Stimulated activated CD8-positive, alpha-beta memory T cell treated with anti-CD3 and anti-CD28 coated beads, Interleukin-15, amount 100 ng/mL, for 4 hours (primary cell): Measurements from ENCODE around the gene SFMBT2.
A peak's percentile ranks its signal among the peaks of the same experiment; 100 is the strongest.
"Not testable (repeated sequence)": the region's sequence is repeated elsewhere in the genome, so short reads cannot be mapped to it uniquely, and the experiment has no call there.

Source experiments
- DNase-seq, 2 donors: peaks; one replicate each; pipeline ENCODE4 v3.0.0-alpha.2; 2020; ENCODE audit warnings: low read depth in 2 of 2

Gene SFMBT2

DNA sequence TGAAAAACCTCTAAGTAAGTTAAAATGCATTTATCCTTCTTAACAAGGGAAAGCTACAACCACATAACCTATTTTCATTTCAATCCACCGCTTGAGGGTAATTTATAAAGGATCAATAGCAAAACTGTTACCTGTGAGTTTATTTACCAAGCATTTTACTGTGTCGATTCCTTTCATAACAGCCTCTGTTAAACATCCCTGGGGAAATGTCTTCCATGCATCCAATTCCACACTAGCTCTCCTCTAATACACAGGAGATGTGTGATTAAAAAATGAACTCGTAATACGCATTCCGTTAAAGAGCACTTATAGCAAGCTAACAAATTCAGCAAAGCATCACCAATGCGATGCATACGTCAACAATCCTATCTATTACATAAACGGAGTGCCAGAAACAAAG lies 185.7 kb downstream of the SFMBT2 start:
- DNase-seq, result no peak

DNA sequence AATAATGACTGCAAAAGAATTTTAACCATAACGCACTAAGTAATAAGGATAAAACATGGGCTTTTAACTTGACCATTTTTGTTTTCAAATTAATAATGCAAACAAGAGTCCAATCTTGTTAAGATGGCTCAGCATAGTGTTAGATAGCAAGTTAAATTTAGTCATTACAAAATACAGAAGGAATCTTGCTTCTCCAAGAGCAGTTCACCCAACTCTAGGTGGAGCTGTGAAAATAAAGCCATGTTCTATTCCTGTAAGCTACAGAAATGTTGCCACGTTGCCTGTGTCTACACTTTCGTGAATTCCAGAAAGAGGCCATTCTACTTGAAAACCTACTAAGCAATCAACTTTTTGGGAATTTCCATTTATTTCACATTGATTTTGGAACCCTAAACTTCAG lies 191.9 kb downstream of the SFMBT2 start:
- DNase-seq, result no peak

DNA sequence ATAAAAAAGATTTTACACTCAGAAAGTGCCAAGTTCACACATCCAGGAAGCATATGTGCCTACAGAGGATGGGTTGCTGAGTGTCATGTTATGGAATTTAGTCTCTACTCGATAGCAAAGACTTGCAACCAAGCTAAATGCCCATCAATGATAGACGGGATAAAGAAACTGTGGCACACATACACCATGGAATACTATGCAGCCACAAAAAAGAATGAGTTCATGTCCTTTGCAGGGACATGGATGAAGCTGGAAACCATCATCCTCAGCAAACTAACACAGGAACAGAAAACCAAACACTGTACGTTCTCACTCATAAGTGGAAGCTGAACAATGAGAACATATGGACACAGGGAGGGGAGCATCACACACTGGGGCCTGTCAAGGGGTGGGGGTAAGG lies 198.1 kb downstream of the SFMBT2 start:
- not testable (repeated sequence) for DNase-seq

DNA sequence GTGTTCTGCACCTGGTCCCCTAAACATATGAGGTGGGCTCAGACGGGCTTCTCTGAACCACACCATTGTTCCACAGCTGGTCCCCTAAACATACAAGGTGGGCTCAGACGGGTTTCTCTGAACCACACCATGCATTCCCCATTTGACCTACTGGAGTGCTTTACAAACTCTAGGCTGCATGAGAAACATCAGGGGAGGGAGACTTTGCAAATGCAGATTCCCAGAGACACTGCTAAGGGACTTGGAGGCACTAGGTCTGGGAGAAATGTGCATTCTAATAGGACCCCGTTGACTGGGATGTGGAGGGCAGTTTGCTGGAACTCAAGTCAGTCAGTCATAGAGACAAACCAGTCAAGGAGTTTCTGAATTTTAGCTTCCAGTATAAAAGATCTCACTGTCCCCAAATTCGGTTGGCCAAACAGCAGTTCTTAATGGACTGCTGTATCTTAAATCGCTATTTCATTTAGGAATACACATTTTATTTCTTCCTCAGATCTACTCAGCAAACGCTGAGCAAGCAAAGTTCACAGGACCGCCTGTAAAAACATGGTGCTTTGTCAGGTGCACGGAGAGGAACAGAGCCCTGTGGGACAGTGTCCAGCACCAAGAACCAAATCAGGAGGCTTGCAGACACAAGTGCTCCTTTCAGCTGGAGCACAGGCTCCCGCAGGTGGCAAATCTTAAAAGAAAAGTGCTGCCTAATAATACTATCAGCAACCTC lies 198.8 kb downstream of the SFMBT2 start:
- no peak for DNase-seq

DNA sequence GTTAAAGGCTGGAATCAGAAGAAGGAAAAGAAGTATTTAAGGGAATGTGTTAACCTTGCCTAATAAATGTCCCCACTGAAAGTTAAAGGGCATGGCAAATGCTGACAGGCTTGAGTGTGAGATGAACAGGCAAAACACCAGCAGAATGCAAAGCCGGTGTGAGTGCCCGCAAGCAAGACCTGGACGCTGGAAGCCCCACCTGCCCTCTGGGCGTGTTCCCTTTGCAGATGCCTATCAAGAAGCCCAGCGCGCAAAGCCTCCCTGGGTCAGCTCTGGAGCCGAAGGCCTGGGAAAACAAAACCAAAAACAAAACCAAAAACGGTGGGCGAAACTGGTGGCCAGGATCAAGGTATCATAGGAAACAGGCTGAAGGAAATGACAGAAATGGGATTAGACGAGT lies 200.3 kb downstream of the SFMBT2 start:
- no peak for DNase-seq

DNA sequence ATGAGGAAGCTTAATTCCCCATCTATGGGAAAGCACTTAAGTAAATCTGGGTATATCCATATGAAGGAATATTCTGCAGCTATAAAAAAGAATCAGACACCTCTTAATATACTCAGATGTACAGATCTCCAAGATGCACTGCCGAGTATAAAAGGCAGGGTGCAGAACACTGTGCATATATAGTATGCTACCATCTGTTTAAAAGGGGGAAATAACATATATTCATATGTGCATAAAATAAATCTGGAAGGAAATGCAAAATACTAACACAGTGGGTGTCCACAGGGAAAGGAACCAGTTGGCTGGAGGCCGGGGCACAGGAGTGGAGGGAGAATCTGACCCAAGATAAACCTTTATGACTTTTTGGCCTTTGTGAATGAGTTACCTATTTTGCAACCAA lies 201.4 kb downstream of the SFMBT2 start:
- DNase-seq, result no peak

DNA sequence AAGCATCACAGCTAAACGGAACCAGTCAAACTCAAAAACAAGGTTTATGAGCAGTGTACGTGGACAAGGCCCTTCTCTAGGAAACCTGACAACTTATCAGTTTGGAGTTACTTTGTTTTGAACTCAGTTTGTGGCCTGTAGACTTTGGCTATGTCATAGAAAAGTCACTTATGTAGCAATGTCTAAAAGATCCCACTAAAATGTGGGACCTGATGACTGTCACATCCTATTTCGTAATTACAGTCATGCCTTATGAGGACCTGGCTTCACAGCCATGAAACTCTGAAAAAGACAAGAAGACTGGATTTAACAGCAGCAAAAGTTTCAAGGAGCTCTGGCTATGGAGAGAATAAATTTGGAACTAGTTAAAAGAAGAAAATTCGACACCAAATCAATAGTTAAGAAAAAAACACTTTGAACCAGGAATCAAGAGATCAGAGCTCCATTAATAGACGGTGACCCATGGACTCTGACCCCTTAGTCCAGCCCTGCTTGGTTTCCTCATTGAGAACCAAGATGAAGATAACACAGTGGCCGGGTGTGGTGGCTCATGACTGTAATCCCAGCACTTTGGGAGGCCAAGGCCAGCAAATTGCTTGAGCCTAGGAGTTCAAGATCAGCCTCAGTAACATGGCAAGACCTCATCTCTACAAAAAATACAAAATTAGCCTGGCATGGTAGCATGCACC lies 204.3 kb downstream of the SFMBT2 start:
- DNase-seq, result no peak

DNA sequence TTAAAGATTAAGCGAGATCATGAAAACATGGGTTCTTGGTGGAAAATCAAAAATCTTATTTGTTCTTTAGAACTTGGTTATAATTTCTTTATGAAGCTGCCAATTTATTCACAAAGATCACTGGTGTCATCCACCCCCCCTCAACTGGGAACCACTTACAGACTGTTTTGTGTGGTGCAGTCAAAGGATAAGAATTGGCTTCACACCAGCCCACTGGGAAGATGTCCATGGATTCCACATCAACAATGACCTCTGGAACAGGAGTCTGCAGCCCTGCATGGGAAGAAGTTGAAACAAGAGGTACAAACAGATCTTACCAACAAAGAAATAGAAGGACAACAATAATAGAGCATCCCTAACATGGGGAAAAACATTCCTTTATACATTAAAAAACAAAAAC lies 205.2 kb downstream of the SFMBT2 start:
- no peak for DNase-seq

DNA sequence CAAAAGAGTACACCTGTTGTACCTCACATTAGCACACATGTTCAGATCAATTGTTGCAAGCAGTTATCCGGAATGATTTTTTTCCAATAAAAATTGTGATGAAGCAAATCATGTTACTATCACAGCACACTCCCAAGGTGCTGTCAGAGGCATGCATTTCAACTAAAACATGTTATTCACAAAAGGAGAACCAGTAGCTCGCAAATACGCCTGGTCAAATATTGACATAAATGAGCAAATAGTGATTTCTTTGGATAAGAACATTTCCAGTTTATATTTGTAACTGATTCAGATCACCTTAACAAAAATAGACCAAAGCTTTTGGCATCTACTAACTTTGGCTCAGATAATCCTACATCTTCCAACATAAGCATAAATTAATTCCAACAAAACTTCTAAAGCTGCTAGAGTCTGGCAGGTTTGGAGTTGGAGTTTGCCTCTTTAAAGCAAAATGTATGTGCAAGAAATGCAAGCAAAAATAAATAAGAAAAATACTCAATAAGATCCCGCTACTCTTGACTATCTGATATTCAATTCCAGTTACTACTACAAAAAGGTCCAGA lies 208.0 kb downstream of the SFMBT2 start:
- no peak for DNase-seq

DNA sequence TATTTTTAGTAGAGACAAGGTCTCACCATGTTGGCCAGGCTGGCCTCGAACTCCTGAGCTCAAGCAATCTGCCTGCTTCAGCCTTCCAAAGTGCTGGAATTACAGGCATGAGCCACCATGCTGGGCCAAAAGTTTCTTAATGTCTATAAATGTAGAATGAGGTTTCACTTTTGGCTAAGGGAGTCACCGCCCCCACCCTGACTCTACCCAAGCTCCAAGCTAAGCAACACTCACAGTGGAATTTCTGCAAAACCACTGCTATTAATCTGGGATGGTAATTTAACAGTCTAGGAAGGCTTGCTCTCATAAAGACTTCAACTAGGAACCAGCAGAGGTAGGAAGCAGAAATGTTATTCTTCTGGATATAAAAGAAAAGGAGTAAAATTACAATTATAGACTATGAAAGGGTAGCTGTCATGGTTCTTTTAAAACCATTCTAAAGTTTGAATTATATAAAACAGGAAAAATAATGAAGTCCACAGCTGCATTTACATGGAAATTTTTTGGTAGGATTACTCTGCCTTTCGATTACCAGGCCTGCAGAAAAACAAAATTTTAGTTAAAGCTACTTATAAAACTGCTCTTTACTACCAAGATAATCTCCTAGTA lies 211.6 kb downstream of the SFMBT2 start:
- DNase-seq, result no peak

DNA sequence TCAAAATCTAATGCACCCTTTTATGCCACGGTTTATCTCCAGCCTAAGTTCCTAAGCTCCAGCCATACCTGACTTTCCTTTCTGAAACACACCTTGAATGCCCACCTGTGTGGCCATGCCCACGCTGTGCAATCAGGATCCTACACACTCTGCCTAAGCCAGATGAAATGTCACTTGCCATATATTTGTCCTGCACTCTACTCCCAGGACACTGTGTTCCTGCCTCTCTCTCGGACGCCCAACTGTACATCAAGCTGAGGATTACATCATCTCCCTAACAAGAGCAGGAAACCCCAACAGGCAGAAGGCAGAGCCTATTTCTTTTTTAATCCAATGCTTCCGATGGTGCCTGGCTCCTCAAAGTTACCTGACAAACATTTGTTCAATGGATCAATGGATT lies 214.6 kb downstream of the SFMBT2 start:
- DNase-seq, result no peak

DNA sequence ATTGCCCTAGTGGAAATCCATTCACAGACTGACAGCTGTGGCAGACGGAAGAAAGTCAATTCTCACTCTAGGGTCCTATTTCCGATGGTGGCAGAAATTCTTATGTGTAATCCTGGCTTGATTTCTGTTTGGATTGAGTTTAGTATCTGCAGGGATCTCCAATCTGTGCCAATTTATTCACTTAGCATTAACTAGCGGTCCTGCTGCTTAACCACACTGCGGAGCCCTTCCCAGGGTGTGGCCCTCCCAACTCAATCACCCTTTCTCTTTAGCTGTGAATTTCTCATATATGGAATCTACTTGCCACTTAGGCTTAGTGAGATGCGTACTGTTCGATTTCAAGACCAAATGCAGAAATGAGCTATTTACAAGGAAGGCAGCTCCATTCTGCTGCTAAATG lies 215.7 kb downstream of the SFMBT2 start:
- DNase-seq, result no peak

DNA sequence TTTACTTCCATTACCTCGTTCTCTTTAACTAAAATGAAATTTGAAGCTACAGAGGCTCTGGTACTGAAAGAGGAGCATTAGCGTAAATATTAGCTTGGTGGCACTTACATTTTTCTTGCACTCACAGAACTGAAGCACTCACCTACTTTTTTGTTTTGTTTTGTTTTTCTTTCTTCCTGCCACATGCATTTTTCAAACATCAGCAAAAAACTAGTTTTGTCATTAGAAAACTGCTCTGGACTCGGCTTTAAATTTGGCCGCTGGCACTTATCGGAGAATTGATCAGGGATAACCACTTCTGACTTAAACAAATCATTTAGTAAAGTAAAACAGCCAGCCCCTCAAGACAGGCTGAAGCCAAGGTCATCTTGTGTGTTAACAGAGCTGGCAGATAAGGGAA lies 216.3 kb downstream of the SFMBT2 start:
- DNase-seq, result no peak

DNA sequence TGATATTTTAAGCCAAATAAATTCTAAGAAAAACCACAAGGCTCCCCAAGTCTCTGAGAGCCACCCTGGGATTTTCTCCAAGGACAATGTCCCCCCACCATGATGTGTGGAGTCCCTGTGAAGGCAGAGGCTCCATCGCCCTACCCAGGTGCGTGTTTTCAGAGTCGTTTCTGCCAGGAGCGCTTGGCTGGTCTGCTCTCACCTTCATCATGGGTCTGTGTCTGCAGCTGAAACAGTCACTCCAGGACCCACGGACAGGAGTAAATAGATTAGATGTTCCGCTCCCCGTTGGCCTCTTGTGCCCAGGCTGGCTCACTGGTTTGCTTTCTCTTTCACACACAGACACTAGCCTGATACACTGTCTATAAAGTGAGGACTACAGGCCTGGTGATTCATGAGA lies 217.5 kb downstream of the SFMBT2 start:
- DNase-seq, result no peak

DNA sequence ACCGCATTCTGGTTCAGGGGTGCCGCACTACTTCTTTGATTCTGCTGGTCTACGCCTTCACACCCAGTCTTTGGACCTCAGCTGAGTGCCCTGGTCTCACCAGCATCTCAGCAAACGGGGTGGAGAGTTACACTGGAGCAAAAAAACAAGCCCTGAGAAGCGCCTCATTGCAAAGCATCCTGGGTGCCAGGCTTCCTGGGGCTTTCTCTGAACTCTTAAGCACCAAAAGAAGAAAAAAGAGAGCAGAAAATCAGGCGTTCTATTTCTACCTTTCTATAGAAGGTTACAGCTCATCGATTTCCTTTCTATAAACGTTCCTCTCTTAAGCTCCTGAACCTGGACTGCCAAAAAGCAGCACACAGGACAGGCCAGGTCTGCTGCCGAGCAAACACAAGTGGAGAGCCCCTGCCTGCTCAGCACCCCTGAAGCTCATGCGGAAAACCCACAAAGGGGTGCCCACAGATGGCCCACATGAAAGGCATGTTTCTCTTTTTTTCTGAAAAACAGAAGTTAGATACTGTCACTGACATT lies 217.9 kb downstream of the SFMBT2 start:
- DNase-seq, result peak in 1 of 2 donors; percentile 42

DNA sequence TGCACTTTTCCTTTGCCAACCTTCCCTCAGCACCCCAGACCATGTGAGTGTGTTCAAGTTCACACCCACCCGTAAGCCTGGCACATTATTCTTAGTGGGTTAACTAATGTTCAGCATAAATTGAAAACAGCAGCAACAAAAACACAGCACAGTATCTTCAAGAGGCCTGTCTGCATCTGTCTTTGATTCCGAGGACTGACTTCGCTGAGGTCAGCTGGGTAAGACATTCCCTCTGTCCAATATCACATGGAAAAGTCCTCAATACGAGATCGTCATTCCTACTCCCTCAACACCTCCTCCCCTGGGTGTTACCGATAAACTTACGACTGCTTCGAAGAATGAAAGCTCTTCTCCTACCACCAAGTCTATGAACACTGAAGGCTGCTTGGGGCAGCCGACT lies 218.8 kb downstream of the SFMBT2 start:
- no peak for DNase-seq

DNA sequence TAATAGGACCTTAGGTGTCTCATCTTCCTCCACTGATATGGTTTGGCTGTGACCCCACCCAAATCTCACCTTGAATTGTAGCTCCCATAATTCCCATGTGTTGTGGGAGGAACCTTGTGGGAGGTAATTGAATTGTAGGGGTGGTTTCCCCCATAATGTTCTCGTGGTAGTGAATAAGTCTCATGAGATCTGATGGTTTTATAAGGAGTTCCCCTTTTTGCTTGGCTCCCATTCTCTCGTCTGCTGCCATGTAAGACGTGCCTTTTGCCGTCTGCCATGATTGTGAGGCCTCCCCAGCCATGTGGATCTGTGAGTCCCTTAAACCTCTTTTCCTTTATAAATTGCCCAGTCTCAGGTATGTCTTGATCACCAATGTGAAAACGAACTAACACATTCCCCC lies 220.1 kb downstream of the SFMBT2 start:
- not testable (repeated sequence) for DNase-seq

DNA sequence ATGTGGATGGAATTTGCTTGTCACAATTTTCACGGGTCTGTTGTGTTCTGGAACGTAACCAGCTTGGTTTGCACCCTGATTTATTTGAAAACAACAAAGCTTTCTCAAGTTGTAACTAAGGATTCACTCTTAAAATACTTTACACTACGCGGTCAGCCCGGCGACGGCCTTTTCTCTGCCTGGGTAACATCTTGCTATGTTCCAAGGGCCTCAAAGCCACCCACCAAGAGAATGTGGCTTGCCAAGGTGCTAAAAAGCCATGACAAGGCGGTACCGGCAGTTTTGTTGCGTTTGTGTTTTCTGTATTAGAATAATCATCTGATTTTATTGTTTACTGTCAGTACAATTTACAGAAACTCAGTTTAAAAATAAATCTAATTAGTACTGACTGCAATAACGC lies 220.9 kb downstream of the SFMBT2 start:
- DNase-seq, result no peak

DNA sequence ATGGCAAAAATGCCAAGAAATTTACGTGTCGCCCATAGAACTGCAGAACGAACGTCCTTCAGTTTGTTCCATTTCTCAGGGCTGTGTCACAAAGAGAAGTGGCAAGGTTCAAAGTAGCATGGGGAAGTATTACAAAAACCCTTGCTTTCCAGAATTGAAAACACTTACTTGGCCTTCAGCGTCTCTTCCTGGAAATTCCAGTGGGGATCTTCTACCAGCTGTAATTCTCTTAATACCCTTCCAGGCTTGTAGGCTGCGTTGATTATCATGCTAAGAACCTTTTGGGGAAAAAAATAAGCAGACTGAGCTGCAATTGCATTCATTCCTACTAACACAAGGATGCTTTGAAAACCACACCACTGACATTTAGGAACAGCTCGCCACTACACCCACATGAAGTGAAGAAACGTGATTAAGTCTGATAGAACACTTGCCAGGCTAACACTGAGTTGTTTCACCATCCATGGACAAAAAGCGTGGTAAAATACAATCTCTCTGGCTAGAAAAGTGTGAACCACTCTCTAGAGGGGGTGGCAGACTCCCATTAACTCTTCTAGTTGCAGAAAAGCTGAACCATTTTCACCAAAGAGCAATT lies 222.3 kb downstream of the SFMBT2 start:
- no peak for DNase-seq

DNA sequence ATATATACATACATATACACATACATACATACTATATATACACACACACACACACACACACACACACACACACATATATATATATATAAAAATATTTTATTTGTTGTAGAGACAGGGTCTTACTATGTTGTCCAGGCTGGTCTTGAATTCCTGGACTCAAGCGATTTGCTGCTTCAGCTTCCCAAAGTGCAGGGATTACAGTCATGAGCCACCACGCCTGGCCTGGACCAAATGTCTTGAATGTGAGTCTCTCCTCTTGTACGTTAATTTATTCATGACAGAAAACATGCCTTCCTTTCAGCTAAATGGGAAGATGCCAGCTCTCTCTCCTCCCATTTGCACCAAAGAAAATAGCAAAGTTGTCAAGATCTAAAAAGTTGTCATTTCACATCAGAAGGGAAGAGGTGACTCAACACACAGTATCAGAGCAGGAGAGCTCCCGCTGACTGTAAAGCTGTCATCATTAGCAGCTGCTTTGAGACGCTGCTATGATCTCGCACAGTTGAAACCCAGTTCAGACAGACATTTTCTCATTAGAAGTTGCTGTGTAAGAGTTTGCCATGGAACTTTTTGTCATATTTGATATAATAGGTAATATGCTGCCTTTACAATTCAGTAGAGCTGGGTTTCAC lies 224.3 kb downstream of the SFMBT2 start:
- no peak for DNase-seq

DNA sequence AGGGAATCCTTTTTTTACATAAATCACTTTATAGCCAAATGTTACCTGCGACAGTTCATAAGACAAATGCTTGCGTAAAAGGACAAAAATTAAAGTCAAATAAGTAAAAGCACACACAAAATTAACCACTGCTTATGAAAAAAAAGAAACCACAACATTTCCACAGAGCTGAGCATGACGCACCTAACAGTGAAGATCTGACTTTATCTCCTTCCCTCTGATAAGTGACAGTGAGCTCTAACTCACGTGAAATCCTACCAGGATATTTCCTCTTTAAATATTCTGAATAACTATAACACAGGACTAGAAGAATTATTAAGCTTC lies 225.5 kb downstream of the SFMBT2 start:
- DNase-seq, result no peak
